A673 (cell line): ENCODE measurements around the gene SLCO1A2.

Experiments
- EZH2 ChIP-seq: fragments of 200-600 bp; sonication (generic); IDR thresholded peaks from 2 replicates; pipeline ENCODE4 v1.6.1; 2017; ENCODE audit warnings: borderline replicate concordance, low read depth, mild to moderate bottlenecking, mixed read lengths, antibody characterized with exemption, low read length; ENCODE audit not compliant: poor library complexity, severe bottlenecking
- TF ChIP-seq, protein P1 (sequence below): fragments of 300-800, 200-600 bp; sonication (generic); conservative IDR thresholded peaks from 2 replicates; pipeline ENCODE4 v1.5.1; 2017; ENCODE audit warnings: low read depth, mild to moderate bottlenecking, antibody characterized with exemption, low read length, moderate library complexity, mixed read lengths

DNA sequence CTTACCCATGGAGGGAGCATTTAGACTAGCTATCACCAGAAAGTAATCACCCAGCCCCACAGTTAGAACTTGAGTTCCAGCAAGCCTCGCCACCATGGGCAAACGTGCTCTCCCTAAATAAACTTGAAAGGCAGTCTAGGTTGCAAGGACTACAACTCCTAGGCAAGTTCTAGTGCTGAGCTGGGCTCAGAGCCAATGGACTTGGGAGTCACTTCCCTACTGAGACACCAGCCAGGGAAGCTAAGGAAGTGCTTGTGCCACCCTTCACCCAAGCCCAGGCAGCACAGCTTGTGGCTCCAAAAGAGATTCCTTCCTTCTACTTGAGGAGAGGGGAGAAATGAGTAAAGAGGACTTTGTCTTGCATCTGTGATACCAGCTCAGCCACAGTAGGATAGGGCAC, 57.9 kb downstream of the SLCO1A2 start:
- TF ChIP-seq, protein P1, sequence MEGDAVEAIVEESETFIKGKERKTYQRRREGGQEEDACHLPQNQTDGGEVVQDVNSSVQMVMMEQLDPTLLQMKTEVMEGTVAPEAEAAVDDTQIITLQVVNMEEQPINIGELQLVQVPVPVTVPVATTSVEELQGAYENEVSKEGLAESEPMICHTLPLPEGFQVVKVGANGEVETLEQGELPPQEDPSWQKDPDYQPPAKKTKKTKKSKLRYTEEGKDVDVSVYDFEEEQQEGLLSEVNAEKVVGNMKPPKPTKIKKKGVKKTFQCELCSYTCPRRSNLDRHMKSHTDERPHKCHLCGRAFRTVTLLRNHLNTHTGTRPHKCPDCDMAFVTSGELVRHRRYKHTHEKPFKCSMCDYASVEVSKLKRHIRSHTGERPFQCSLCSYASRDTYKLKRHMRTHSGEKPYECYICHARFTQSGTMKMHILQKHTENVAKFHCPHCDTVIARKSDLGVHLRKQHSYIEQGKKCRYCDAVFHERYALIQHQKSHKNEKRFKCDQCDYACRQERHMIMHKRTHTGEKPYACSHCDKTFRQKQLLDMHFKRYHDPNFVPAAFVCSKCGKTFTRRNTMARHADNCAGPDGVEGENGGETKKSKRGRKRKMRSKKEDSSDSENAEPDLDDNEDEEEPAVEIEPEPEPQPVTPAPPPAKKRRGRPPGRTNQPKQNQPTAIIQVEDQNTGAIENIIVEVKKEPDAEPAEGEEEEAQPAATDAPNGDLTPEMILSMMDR: no peak
- no peak for TF ChIP-seq EZH2
